Hair follicular keratinocyte (primary cell): ENCODE data around the gene SFTPB. TPM values are rescaled to one million over a fixed set of nuclear protein-coding genes. Genes with fewer than 3 reads are reported as not detected.

Experiments used
- total RNA-seq: library from RNA; depleted of rRNA; stranded (reverse); fragments of >200 nt; gene quantifications from 2 replicates; pipeline ENCODE4 v1.2.3, GENCODE V29; 2015

SFTPB gene
- not detected in 2 replicates for total RNA-seq

GRCh38 chr2:85668009-85668856 lies at the start of gene SFTPB:
SFTPB (minus strand) TSS chr2:85668199; CDS start chr2:85668183, 16 bp downstream.

DNA sequence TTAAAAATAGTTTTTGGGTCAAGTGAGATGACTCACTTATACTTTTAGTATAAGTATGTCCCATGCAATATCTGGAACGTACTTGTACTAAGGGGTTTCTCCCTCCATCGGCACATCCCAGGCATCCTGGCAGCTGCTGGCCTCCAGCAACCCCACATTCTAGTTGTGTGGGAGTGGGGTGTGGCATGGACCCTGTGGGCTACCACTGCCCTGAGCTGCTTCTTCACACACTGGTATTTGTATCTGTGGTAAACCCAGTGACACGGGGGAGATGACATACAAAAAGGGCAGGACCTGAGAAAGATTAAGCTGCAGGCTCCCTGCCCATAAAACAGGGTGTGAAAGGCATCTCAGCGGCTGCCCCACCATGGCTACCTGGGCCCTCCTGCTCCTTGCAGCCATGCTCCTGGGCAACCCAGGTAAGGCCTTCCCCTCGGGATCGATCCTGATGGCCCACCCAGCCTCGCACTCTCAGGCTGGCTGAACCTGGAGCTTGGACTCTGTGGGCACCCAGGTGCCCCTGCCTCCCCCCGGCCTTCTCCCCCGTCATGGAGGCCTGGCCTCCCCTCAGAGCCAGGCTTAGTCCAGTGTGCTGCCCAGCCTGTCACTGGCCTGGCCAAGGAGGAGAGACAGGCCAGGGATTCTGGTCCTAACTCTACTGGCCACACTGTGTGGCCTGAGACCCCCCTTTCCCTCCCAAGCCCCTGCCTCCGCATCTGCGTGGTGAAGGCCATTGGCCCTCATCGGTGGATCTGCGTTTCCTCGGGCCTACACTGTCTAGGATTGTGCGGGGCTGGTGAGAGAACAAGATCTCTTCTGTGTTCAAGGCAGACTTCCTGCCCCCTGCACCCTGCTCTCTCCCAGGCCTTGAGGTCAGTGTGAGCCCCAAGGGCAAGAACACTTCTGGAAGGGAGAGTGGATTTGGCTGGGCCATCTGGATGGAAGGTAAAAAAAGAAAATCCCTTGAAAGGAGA lies 26.3 kb upstream of the SFTPB start, which contains the start of gene GNLY:
TSS of gene GNLY (plus strand) at position 307 of the 974 bp plus-strand sequence. CDS start at position 368, 61 bp downstream.

DNA sequence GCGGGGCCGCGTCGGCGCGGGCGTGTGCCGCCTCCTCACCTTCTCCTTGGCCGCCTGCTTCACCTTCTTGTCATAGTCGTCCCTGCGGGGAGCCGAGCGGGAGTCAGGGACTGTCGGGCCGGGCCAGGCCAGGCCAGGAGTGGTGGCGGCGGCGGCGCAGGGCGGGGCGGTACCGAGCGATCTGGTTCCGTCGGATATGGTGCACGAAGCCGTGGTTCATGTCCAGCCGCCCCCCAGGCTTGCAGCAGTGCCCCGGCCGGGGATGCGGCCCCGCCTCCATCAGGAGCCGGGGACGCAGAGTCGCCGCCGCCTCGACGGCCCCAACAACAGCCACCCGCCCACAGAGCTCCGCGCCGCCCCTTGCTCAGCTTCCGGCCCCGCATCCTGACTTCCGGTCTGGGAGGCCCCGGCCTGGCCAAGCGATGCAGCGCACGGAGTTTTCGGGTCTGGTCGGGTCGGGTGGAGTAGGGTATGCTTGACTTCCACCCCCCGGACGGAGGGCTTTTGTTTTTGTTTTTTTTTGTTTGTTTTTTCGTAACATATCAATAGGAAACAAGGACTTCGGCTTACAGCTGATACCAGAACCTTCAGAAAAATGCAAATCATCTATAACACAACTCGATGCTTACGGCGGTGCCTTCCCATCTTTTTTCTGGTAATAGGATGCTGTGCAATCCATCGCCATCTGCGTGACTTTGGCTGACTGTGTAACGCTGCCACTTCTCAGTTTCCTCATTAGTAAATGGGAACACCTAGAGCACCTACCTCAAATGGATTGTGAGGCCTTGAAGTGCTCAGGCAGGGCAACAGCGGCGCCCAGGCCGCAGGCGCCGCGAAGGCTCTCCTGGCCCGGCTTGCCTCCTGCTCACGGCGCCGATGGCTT lies 56.1 kb downstream of the SFTPB start, which contains the start of gene C2orf68:
TSS of gene C2orf68 (minus strand) at position 362 of the 883 bp plus-strand sequence. CDS start at position 280, 82 bp downstream.

Other genes with a start within 250 kb of the SFTPB start
- 0.23 TPM in 1 of 2 replicates, not detected in the other for gene SH2D6, start 249.5 kb downstream of the SFTPB start, total RNA-seq
- 69.0 and 72.9 TPM in 2 replicates for gene MAT2A, start 129.0 kb downstream of the SFTPB start, total RNA-seq
- gene GGCX, start 106.7 kb downstream of the SFTPB start, total RNA-seq: 34.0 and 34.6 TPM in 2 replicates
- gene VAMP8, start 90.6 kb downstream of the SFTPB start, total RNA-seq: 99.9 and 101 TPM in 2 replicates
- 1.4 and 3.0 TPM in 2 replicates for gene VAMP5, start 83.8 kb downstream of the SFTPB start, total RNA-seq
- gene RNF181, start 72.5 kb downstream of the SFTPB start, total RNA-seq: 158 and 222 TPM in 2 replicates
- gene TMEM150A, start 65.5 kb downstream of the SFTPB start, total RNA-seq: 10.4 and 12.0 TPM in 2 replicates
- 11.1 and 12.7 TPM in 2 replicates for gene C2orf68, start 56.1 kb downstream of the SFTPB start, total RNA-seq
- 44.0 and 72.9 TPM in 2 replicates for gene USP39, start 52.0 kb downstream of the SFTPB start, total RNA-seq
- not detected in 2 replicates for gene GNLY, start 26.2 kb upstream of the SFTPB start, total RNA-seq
- gene ATOH8, start 85.8 kb upstream of the SFTPB start, total RNA-seq: not detected in 2 replicates
- gene ST3GAL5, start 220.8 kb upstream of the SFTPB start, total RNA-seq: 12.9 and 18.4 TPM in 2 replicates